HG03045 (cell line): ENCODE measurements around the gene MBOAT7.
"Not testable (repeated sequence)": the region's sequence is repeated elsewhere in the genome, so short reads cannot be mapped to it uniquely, and the experiment has no call there.

ENCODE experiments used
- ATAC-seq: cut with Tn5 transposase; IDR thresholded peaks from one replicate; pipeline ENCODE4 v1.9.1; 2021; ENCODE audit warnings: mild to moderate bottlenecking, moderate library complexity; ENCODE audit not compliant: unreplicated experiment

The MBOAT7 gene

DNA sequence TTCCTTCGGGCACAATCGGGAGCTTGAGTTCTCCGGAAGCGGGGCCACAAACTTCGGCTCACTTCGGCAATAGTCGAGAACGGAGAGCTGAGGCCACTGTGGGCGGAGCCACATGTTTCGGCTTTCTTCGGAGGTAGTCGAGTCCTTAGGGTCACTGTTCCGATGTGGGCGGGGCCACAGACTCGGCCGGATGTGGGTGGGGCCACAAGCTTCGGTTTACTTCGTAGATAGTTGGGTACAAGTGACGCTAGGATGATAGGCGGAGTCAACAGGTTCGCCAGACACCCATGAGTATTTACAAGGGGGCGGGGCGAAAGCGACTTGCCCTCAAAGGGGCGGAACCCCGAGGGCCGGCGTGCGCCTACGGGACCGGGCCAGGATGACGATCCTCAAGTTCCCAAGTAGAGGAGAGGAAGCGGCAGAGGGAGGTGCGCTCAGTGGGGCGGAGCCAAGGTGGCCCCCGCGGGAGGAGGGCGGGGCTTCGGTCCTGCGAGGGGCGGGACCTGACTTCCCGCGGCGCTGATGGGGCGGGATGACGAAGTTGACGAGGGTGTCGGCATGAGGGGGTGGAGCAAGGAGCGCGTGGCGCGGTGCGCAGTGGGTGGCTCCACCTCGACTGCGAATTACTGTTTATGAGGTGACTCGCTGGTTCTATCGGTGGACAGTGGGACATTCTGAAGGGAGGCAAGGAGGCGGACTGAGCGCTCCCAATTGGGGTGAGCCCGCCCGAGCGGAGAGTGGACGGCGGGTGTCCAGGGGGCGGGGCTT, 539 bp upstream of the MBOAT7 start:
- ATAC-seq = peak; percentile 48

DNA sequence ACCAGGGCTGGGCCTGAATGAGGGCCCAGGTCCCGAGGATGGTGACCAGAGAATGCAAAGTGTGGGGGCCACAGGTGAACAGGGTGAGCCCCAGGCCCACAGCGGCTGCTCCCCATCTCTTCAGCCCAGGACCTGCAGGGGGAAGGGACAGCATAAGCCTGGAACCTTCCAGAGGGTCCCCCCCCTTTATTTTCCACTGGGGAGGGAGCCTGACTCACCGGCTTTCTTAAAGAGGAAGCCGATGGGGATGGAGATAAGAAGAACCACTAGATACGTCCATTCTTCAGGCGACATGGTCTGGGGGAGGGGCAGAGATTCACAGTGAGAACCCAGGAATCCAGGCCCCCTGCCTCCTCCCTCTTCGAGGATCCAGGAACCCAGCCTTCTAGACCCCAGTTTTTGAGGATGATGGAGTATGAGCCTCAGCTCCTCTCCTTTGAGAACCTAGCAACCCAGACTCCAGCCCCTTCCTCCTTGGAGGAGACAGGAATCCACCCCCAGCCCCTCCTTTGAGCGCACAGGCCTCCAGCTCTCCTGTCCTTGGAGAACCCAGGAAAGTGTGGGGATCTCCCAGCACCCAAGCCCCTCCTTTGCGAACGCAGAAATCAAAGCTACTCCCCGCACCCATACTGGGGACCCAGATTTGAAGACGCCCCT, 1.0 kb downstream of the MBOAT7 start:
- no peak for ATAC-seq

DNA sequence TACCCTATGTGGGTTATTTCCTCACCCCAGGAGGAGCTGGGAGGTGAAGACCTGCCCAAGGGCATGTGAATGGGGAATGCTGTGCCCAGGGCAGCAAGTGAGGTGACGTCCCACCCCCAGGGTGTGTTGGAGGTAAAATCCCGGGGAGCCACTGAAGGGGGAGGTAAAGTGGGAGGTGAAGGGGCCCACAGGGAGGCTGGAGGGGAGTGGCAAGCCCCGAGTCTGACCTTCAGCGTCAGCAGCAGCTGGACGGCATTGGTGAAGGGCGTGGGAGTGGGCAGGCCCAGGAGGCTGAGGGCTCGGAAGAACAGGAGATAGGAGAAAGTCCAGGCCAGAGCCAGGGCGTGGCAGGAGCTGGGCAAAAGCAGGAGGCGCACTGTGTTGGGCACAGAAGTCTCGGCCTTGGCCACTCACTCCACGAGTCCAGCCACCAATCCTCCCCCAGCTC, 2.4 kb downstream of the MBOAT7 start:
- ATAC-seq = no peak

DNA sequence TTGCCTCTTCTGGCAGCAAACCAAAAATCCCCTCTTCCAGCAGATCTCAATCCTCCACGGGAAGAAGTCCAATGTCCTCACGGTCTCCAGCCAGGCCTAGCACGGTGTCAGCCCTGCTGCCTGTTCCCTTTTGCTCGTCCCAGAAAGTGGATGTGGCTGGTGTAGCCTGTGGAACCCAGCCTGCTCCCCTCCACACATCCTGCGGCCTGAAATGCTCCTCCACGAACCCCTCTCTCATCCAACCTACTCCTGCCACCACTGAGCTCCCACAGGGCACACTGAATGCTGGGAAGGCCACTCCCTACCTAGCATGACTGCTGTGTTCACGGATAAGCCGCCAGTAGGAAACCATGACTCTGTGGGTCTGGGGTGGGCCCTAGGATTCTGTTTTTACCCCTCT, 3.0 kb downstream of the MBOAT7 start:
- no peak for ATAC-seq

DNA sequence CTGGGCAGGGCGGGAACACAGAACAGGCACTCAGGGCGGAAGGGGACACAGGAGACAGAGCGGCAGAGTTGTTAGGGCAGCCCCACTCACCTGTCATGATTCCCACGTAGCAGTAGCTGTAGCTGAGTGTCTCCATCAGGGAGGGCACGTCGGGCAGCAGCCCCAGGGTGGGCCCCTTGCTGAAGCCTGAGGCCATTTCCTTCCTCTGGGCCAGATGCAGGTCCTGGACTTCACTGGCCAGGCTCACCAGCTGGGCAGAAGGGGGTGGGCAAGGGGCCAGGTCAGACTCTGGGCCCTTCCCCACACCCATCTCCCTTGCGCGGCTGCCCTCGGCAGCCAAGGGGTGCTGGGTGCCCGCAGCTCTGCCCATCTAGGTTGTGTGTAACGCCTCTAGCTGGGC, 5.9 kb downstream of the MBOAT7 start:
- ATAC-seq = no peak

DNA sequence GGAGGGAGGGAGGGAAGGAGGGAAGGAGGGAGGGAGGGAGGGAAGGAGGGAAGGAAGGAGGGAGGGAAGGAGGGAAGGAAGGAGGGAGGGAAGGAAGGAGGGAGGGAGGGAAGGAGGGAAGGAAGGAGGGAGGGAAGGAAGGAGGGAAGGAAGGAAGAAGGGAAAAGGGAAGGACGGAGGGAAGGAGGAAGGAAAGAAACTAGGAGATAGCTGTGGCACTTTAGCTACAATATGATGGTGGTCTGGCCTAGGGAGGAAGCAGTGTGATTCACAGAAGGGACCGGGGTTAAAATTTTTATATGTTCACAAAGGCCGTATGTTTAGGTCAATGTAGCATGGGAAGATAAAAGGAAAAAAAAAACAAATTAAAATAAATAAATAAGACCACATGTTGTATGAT, 7.5 kb downstream of the MBOAT7 start:
- ATAC-seq = not testable (repeated sequence)

DNA sequence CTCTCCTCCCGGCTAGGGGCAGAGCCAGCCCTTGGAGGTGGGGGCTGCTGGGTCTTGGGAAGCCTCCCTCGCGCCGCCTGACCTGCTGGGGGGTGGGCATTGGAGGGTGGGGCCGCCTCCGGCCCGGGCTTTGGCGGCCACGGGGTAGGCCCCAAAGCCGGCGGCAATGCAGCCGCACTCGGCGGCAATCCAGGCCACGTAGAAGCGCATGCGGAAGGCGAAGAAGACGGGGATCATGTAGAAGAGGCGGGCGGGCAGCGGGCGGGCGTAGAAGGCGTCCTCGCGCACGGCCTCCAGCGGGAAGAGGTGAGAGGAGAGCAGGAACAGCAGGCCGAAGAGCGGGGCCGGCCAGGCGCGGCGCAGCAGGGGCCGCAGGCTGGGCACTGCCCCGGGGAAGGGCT, 8.7 kb downstream of the MBOAT7 start:
- no peak for ATAC-seq

DNA sequence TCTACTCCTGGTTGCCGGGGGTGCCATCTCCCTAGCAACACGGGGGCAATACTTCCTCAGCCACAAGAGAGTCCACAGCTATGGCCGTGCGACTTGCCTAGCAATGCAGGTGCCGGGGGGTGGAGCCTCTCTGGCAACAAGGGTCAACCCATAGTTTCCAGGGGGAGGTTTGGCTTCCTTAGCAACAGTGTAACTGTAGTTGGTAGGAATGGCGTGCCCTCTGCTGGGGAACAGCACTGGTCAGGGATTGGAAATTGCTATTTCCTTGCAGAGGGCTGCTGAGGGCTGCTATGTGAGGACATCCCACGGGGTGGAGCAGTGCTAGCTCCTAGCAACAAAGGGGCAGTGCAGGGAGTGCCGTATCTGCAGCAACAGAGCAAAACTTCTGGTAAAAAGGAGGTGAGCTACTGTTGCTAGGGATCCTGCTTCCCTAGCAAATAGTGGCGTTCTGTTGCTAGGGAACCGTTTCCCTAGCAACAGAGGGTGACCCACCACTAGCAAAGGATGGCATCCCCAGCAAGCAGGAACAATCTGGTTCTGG, 9.4 kb downstream of the MBOAT7 start:
- no peak for ATAC-seq

DNA sequence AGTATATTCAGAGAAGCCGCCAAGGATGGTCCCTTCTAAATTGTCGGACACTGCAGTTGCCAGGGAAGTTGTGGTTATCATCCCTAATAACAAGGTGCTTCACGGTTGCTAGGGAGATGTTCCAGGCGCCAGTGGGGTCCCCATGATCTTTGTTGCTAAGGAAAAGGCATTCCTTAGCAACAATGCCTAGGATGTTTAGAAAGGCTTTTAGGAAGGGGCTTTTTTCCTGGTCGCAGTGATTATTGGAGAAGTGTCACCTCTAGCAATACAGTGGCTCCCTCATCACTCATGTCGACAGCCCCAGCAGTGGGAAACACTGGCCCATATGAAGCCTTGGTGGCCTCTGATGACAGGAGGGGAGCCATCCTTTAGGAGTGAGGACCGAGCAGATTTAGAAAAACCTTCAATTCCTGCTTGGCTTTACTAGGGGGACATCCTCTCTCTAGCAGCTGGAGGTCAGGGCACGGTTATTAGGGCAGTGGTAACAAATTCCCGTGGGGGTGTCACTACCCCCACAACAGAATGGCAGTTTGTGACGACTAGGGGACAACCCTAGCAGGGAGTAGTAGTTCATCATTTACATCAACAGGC, 10.0 kb downstream of the MBOAT7 start:
- no peak for ATAC-seq

DNA sequence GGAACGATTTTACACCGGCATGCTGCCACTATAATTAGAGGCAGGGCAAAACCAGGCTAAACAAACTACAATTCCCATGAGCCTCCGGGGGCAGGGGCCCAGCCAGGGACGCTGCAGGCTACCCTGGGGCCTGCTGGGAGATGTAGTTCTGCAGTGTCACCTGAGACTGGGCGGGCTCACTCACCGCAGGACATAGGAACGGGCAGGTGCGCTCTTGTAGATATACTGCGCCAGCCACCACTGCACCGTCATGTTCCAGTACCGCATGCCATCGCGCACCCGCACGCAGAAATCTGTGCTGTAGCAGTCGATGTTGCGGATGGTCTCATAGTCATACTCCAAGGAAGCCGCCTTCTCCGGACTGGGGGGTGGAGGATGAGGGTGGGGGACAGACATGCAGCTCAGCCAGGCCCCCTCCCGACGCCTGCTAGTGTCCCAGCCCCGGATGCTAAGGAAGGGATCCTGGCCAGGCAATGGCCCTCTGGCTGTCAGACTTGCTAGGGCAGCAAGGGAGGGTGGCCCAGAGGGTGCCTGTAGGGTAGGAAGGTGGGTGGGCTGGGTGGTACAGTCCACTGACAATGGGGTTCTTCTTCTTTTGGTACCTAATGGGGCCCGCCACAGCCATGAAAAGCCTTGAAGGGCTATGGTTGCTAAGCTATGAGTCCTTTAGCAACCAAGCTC, 10.7 kb downstream of the MBOAT7 start:
- no peak for ATAC-seq

DNA sequence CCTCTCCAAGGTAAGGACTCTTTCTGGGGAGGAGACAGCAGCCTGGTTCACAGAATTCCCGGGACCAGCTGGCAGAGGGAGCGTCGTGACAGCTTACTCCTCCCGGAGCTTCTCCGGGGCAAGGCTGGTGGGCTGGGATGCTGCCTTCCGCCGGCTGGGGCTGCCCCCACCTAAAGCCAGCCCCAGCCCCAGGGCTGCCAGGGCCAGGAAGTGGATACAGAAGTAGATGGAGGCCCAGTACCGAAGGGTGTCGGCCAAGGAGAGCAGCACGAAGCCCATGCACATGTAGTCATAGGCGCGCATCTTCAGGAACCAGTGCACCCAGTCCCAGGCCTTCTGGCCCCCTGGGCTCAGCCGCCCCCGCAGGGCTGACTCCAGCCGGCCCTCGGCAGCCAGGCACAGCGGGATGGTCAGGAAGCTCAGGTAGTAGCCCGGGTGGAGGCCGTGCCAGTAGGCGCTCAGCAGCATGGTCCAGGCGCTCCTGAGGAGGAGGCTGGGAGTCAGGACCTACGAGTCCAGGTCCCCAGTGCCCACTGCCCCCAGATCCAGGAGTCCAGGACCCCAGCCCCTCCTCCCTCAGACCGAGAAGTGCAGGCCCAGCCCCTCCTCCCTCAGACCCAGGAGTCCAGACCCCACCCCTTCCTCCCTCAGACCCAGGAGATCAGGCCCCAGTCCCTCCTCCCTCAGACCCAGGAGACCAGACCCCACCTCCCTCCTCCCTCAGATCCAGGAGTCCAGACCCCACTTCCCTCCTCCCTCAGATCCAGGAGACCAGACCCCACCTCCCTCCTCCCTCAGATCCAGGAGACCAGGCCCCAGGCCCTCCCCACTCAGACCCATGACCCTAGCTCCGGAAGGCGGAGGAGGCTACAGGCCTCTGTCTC, 15.2 kb downstream of the MBOAT7 start:
- ATAC-seq = no peak

DNA sequence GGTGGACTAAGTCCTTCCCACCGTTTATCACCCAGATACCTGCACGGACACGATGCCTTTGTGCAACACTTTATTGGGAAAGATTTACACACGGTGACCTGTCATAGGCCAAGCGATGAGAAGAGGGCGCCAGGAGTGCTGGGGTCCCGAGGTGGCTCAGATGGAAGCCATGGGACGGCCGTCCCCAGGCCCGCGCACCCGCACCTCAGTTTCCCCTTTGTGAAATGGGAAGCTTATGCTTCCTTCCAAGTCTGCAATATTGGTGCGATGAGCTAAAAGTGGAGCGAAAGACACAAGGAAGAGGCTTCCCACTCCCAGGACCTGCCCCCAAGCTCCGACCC, 16.1 kb downstream of the MBOAT7 start:
- ATAC-seq = no peak

DNA sequence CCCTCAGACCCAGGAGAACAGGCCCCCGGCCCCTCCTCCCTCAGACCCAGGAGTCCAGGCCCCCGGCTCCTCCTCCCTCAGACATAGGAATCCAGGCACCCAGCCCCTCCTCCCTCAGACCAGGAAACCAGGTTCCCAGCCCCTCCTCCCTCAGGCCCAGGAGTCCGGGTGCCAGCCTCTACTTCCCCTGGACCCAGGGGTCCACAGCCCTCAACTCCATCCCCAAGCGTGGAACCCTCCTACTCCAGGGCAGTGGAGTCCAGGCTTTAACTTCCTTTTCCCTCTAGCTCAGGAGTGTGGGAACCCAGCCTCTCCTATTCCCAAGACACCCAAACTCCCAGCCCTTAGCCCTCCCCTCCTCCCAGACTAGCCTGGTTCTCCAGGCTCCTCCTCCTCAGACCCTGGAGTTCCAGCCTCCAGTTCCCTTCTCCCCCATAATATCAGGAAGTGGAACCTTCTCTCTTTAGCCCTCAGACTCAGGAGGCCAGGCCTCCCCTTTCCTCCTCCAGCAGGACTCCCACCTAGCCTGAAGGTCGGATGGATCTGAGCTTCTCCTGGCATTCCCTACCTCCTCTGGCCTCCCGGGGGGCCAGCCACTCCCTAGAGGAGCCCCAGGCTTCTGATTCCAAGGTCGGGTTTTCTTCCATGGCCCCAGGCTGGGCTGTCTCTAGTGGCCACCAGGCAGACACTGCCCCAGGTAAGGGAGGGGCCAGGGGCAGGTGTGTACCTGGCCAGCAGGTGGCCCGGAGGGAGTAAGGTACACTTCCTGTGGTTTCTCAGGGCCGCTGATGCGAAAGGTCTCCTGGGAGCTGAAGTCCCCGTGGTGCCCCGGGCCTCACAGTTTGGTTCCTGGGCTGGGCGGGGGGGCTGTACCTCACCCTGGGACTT, 16.7 kb downstream of the MBOAT7 start, which contains the start of gene TMC4:
TMC4 (minus strand) TSS at position 690 of the 888 bp plus-strand sequence; CDS start at position 647, 43 bp downstream.
- ATAC-seq = no peak

DNA sequence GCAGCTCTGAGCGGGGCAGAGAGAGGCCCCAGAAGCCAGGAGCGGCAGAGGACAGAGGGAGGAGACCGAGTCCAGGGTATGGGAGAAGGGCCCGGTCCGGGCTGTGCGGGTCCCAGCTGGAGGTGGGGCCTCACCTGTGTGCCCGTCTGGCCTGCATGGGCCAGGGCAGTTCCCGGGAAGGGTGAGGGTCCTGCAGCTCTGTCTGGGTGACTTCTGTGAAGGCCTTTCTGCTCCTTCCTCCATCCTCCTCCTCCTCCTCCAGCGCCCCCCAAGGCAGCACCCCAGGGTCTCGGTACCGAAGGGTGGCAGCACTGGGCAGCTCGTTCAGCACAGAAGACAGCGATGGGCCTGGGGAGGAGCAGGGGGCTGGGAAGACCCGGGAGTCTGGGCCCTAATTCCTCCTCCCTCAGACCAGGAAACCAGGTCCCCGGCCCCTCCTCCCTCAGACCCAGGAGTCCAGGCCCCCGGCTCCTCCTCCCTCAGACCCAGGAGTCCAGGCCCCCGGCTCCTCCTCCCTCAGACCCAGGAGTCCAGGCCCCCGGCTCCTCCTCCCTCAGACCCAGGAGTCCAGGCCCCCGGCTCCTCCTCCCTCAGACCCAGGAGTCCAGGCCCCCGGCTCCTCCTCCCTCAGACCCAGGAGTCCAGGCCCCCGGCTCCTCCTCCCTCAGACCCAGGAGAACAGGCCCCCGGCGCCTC, 17.5 kb downstream of the MBOAT7 start:
- ATAC-seq = not testable (repeated sequence)

DNA sequence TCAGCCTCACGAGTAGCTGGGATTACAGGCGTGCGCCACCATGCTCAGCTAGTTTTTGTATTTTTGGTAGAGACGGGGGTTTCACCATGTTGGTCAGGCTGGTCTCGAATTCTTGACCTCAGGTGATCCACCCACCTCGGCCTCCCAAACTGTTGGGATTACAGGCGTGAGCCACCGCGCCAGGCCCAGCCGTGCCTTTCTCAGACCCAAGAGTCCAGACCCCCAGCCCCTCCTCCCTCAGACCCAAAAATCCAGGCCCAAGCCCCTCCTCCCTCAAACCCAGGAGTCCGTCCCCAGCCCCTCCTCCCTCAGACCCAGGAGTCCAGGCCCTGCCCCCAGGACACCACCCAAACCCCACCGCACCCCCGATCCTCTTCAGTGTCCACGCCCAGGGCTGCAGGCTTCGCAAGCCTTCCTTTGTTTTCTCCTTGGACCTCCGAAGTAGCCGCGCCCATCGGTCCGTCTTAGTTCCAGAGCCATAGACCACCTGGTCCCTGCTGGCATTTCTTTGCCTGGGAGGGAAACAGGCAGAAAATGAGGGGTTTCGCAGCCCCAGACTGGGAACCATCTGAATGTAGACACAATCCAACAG, 20.1 kb downstream of the MBOAT7 start:
- ATAC-seq = no peak

DNA sequence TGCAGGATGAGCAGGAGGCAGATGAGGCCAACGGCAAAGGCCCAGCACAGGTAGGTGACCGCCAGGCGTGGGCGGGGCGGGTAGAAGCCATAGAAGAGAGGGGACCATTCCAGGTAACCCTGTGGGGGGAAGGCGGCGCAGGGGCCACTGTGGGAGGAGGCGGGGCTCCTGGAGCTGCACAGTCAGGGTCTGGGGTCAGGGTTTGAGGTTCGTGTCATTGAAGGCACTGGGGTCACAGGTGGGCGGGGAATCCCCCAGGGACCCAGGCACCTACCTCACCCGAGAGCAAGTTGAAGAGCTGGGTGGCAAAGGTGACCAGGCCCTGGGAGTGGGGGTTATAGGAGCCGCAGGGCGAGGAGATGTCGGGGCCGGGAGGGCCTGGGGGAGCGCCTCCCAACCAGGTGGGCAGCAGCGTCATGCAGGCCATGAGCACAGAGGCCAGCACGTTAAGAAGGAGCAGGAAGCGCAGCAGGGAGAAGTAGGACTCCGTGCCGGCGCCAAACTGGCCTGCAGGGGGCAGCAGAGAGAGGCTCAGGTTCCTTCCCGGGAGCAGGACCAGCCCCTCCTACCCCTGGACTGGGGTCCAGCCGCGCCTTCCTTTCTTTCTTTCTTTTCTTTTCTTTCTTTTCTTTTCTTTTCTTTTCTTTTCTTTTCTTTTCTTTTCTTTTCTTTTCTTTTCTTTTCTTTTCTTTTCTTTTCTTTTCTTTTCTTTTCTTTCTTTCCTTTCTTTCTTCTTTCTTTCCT, 21.0 kb downstream of the MBOAT7 start:
- ATAC-seq = no peak

DNA sequence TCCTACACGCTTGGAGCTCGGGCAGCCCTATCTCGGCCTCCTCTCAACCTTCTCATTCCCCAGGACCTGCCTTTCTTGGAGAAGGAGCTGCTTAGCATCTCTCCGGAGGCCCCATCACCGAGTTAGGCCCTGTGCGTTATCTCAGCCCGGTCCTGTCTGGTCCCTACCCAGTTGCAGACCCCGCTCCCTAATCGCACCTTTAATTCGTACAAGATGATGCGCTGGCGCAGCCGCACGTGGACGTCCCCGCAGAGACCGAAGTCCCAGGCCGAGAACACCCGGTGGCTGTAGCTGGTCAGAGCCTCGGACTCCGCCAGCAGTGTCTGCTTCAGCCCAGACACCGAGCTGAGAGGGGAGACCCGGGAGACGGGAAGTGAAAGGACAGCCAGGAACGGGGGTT, 24.2 kb downstream of the MBOAT7 start:
- no peak for ATAC-seq
